ACC112 (cell line): ENCODE measurements around the gene DIP2B.
A peak's percentile ranks its signal among the peaks of the same experiment; 100 is the strongest.

Experiments used
- H2AFZ ChIP-seq: fragments of 200-600 bp; sonication (generic); one replicate; pipeline ENCODE4 v1.6.0; 2017; ENCODE audit warnings: antibody characterized with exemption, low read length; ENCODE audit not compliant: unreplicated experiment
- H3K27ac ChIP-seq: fragments of 200-600 bp; sonication (generic); 2 replicates; pipeline ENCODE4 v1.5.1; 2014; ENCODE audit warnings: low read depth, mild to moderate bottlenecking, antibody characterized with exemption, low read length, moderate library complexity
- H3K27me3 ChIP-seq: fragments of 200-600 bp; sonication (generic); 2 replicates; pipeline ENCODE4 v1.6.1; 2014; ENCODE audit warnings: mild to moderate bottlenecking, antibody characterized with exemption, low read length, moderate library complexity, mixed read lengths; ENCODE audit not compliant: insufficient read depth
- H3K36me3 ChIP-seq: fragments of 200-600 bp; sonication (generic); 2 replicates; pipeline ENCODE4 v1.6.1; 2016; ENCODE audit warnings: mild to moderate bottlenecking, antibody characterized with exemption, low read length, moderate library complexity, mixed read lengths; ENCODE audit not compliant: insufficient read depth
- H3K4me1 ChIP-seq: fragments of 200-600 bp; sonication (generic); one replicate; pipeline ENCODE4 v1.6.1; 2016; ENCODE audit warnings: low read length, mixed read lengths; ENCODE audit not compliant: insufficient read depth, unreplicated experiment, control insufficient read depth
- H3K4me3 ChIP-seq: fragments of 200-600 bp; sonication (generic); 2 replicates; pipeline ENCODE4 v1.5.1; 2014; ENCODE audit warnings: mild to moderate bottlenecking, low read depth, low read length
- H3K79me2 ChIP-seq: fragments of 200-600 bp; sonication (generic); one replicate; pipeline ENCODE4 v1.6.0; 2016; ENCODE audit warnings: low read length; ENCODE audit not compliant: control insufficient read depth, unreplicated experiment, insufficient read depth

DIP2B gene

GRCh38 chr12:50785406-50786001 is 280.7 kb downstream of the DIP2B start:
- H3K79me2 ChIP-seq: peaks cover 32% of the 10 kb centered on the region
- peaks cover 16% of the 10 kb centered on the region for H3K36me3 ChIP-seq
- peak overlapping the region; percentile 97 for H3K27ac ChIP-seq
- H3K4me1 ChIP-seq: peaks cover 40% of the 10 kb centered on the region
- H3K4me3 ChIP-seq: peak overlapping the region; percentile 50; the same call in 1 of the 2 replicates
- no peak overlapping the region for H2AFZ ChIP-seq
- H3K27me3 ChIP-seq: no peaks in the 10 kb centered on the region

- H3K79me2 ChIP-seq: peaks cover 32% of the 10 kb centered on the region
- H3K4me3 ChIP-seq: peak overlapping the region; percentile 50
- peaks cover 16% of the 10 kb centered on the region for H3K36me3 ChIP-seq
- peaks cover 40% of the 10 kb centered on the region for H3K4me1 ChIP-seq
- H2AFZ ChIP-seq: no peak overlapping the region
- peak overlapping the region; percentile 97 for H3K27ac ChIP-seq
- H3K27me3 ChIP-seq: no peaks in the 10 kb centered on the region
Observed at GRCh38 chr12:50786498-50787231, 281.9 kb downstream of the DIP2B start.

- Histone ChIP-seq H3K79me2 (peaks cover 32% of the 10 kb centered on the region), H3K27ac (peak overlapping the region; percentile 97), H3K36me3 (peaks cover 13% of the 10 kb centered on the region), H2AFZ (no peak overlapping the region), H3K27me3 (no peaks in the 10 kb centered on the region), H3K4me3 (no peak overlapping the region), H3K4me1 (peaks cover 40% of the 10 kb centered on the region)
Observed at GRCh38 chr12:50787618-50788017, 282.8 kb downstream of the DIP2B start.

DNA sequence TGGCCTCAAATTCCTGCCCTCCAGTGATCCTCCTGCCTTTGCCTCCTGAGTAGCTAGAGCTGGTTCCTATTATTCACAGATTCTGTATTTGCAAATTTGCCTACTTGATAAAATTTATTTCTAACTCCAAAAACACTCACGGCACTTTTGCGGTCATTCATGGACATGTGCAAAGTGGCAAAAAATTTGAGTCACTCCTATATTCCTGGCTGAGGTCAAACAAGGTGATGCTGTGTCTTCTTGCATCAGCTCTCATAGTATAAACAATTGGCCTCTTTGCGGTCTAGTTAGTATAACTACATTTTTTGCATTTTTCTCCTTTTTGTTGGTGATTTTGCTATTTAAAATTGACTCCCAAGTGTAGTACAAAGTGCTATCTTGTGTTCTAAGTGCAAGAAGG is 283.8 kb downstream of the DIP2B start:
- peaks cover 40% of the 10 kb centered on the region for H3K4me1 ChIP-seq
- H3K27ac ChIP-seq: peak overlapping the region; percentile 97
- no peak overlapping the region for H2AFZ ChIP-seq
- peaks cover 32% of the 10 kb centered on the region for H3K79me2 ChIP-seq
- no peak overlapping the region for H3K4me3 ChIP-seq
- peaks cover 13% of the 10 kb centered on the region for H3K36me3 ChIP-seq
- H3K27me3 ChIP-seq: no peaks in the 10 kb centered on the region

GRCh38 chr12:50790081-50790480 is 285.3 kb downstream of the DIP2B start:
- H3K79me2 ChIP-seq: peaks cover 28% of the 10 kb centered on the region
- no peak overlapping the region for H3K27ac ChIP-seq
- H3K36me3 ChIP-seq: peaks cover 13% of the 10 kb centered on the region
- H3K27me3 ChIP-seq: no peaks in the 10 kb centered on the region
- H3K4me1 ChIP-seq: peaks cover 36% of the 10 kb centered on the region
- no peak overlapping the region for H2AFZ ChIP-seq
- no peak overlapping the region for H3K4me3 ChIP-seq
